Activated CD8-positive, alpha-beta T cell treated with anti-CD3 and anti-CD28 coated beads, Interleukin-2, amount 10 ng/mL, durations not matched to agents 7 days and 5 days (primary cell): ENCODE results near the gene CYCS. TPM values are rescaled to one million over a fixed set of nuclear protein-coding genes. Genes with fewer than 3 reads are reported as not detected.
"Not testable (repeated sequence)": the region's sequence is repeated elsewhere in the genome, so short reads cannot be mapped to it uniquely, and the experiment has no call there.

Experiments used
- ATAC-seq: fragments of 150-1000 bp; cut with Tn5 transposase; one replicate; pipeline ENCODE4 v1.10.0; 2021; ENCODE audit warnings: moderate library complexity
- CTCF ChIA-PET: fragments of 350-600 bp; sonication (Branson Sonifier 250); formaldehyde crosslinking; loops from one replicate; lab custom pipeline; 2021; ENCODE audit warnings: antibody characterized with exemption; lab: Charles Lee
- POLR2A ChIA-PET: fragments of 350-600 bp; sonication (Branson Sonifier 250); formaldehyde crosslinking; loops from one replicate; lab custom pipeline; 2021; ENCODE audit warnings: antibody characterized with exemption; lab: Charles Lee
- DNase-seq: peaks from one replicate; pipeline ENCODE4 v3.0.0-alpha.2; 2020
- H3K27ac Mint-ChIP-seq: one replicate; pipeline ENCODE4 v1.8.0; 2021; ENCODE audit warnings: mild to moderate bottlenecking, mixed read lengths
- H3K27me3 Mint-ChIP-seq: one replicate; pipeline ENCODE4 v1.8.0; 2021; ENCODE audit warnings: low read depth, mixed read lengths
- H3K36me3 Mint-ChIP-seq: one replicate; pipeline ENCODE4 v1.8.0; 2021; ENCODE audit warnings: low read depth, mixed read lengths
- H3K4me1 Mint-ChIP-seq: one replicate; pipeline ENCODE4 v1.8.0; 2021; ENCODE audit warnings: low read depth, mixed read lengths
- H3K4me3 Mint-ChIP-seq: one replicate; pipeline ENCODE4 v1.8.0; 2021; ENCODE audit warnings: mild to moderate bottlenecking, mixed read lengths
- H3K9me3 Mint-ChIP-seq: one replicate; pipeline ENCODE4 v1.8.0; 2022; ENCODE audit warnings: mixed read lengths; ENCODE audit not compliant: insufficient read depth
- total RNA-seq, 2 experiments: library from RNA; stranded (reverse); gene quantifications; one replicate each; pipeline ENCODE4 v1.2.3, GENCODE V29; 2021

Gene CYCS
- total RNA-seq, 2 experiments from 2014 or later = 153 to 157 TPM

- ChIA-PET CTCF (interaction anchor here (0.8 to 5.7 kb wide), 10 partner anchors 8 to 280 kb away, joined by 3 to 132 read pairs (median 23); partner anchors contain the start of gene OSBPL3), POLR2A (no interaction called here)
- no peak overlapping the region for H3K4me3 Mint-ChIP-seq
- peaks cover 17% of the 10 kb centered on the region for H3K27me3 Mint-ChIP-seq
- no peak for ATAC-seq
- no peaks in the 10 kb centered on the region for H3K36me3 Mint-ChIP-seq
- peaks cover 7% of the 10 kb centered on the region for H3K4me1 Mint-ChIP-seq
- DNase-seq = no peak
- no peak overlapping the region for H3K27ac Mint-ChIP-seq
- no peaks in the 10 kb centered on the region for H3K9me3 Mint-ChIP-seq
Observed at GRCh38 chr7:25091779-25092178, 33.3 kb downstream of the CYCS start.

- Mint-ChIP-seq H3K4me1 (peaks cover 7% of the 10 kb centered on the region), H3K27ac (no peak overlapping the region), H3K36me3 (no peaks in the 10 kb centered on the region), H3K4me3 (no peak overlapping the region), H3K27me3 (peaks cover 17% of the 10 kb centered on the region), H3K9me3 (no peaks in the 10 kb centered on the region)
- ChIA-PET POLR2A (no interaction called here), CTCF (interaction anchor here (0.8 to 5.7 kb wide), 7 partner anchors 21 to 279 kb away, joined by 3 to 132 read pairs (median 24); partner anchors contain the start of gene OSBPL3)
- DNase-seq (no peak), ATAC-seq (no peak)
Observed at GRCh38 chr7:25091176-25091575, 33.9 kb downstream of the CYCS start.

- H3K27ac Mint-ChIP-seq = no peak overlapping the region
- no peak for DNase-seq
- H3K27me3 Mint-ChIP-seq = peaks cover 13% of the 10 kb centered on the region
- H3K9me3 Mint-ChIP-seq = no peaks in the 10 kb centered on the region
- ATAC-seq = no peak
- no peak overlapping the region for H3K4me3 Mint-ChIP-seq
- POLR2A ChIA-PET = no interaction called here
- H3K4me1 Mint-ChIP-seq = peaks cover 7% of the 10 kb centered on the region
- CTCF ChIA-PET = interaction anchor here (1.0 to 4.6 kb wide), 4 partner anchors 8 to 279 kb away, joined by 3 to 132 read pairs (median 8); no protein-coding TSS in a partner anchor
- H3K36me3 Mint-ChIP-seq = no peaks in the 10 kb centered on the region
Observed at GRCh38 chr7:25090374-25090773, 34.7 kb downstream of the CYCS start.

- H3K4me1 Mint-ChIP-seq = no peaks in the 10 kb centered on the region
- POLR2A ChIA-PET = no interaction called here
- H3K27ac Mint-ChIP-seq = no peak overlapping the region
- peaks cover 10% of the 10 kb centered on the region for H3K27me3 Mint-ChIP-seq
- no peaks in the 10 kb centered on the region for H3K9me3 Mint-ChIP-seq
- no peaks in the 10 kb centered on the region for H3K36me3 Mint-ChIP-seq
- ATAC-seq = no peak
- CTCF ChIA-PET = interaction anchor here (0.6 to 2.1 kb wide), 2 partner anchors 10 to 275 kb away, joined by 3 to 10 read pairs; no protein-coding TSS in a partner anchor
- H3K4me3 Mint-ChIP-seq = no peak overlapping the region
- DNase-seq = no peak
Observed at GRCh38 chr7:25087855-25088254, 37.2 kb downstream of the CYCS start.

GRCh38 chr7:25084821-25085220, 40.2 kb downstream of the CYCS start:
- no peak for ATAC-seq
- DNase-seq = no peak
- H3K27me3 Mint-ChIP-seq = peaks cover 12% of the 10 kb centered on the region
- no peak overlapping the region for H3K27ac Mint-ChIP-seq
- H3K9me3 Mint-ChIP-seq = no peaks in the 10 kb centered on the region
- H3K4me1 Mint-ChIP-seq = no peaks in the 10 kb centered on the region
- ChIA-PET CTCF (interaction anchor here (1.7 to 5.2 kb wide), 2 partner anchors 9 to 13 kb away, joined by 6 to 32 read pairs; no protein-coding TSS in a partner anchor), POLR2A (no interaction called here)
- no peaks in the 10 kb centered on the region for H3K36me3 Mint-ChIP-seq
- H3K4me3 Mint-ChIP-seq = no peak overlapping the region

- Mint-ChIP-seq H3K27me3 (peaks cover 17% of the 10 kb centered on the region), H3K4me3 (no peak overlapping the region), H3K36me3 (no peaks in the 10 kb centered on the region), H3K27ac (no peak overlapping the region), H3K4me1 (no peaks in the 10 kb centered on the region), H3K9me3 (no peaks in the 10 kb centered on the region)
- ChIA-PET POLR2A (no interaction called here), CTCF (interaction anchor here (1.1 to 5.2 kb wide), 2 partner anchors 11 to 15 kb away, joined by 4 to 32 read pairs; no protein-coding TSS in a partner anchor)
- no peak for ATAC-seq
- DNase-seq = no peak
Observed at GRCh38 chr7:25083201-25083600, 41.9 kb downstream of the CYCS start.

GRCh38 chr7:25082041-25082440, 43.0 kb downstream of the CYCS start:
- peaks cover 22% of the 10 kb centered on the region for H3K27me3 Mint-ChIP-seq
- H3K27ac Mint-ChIP-seq, H3K4me1 Mint-ChIP-seq, ATAC-seq, H3K9me3 Mint-ChIP-seq, POLR2A ChIA-PET, H3K4me3 Mint-ChIP-seq, DNase-seq, H3K36me3 Mint-ChIP-seq: not testable (repeated sequence)
- CTCF ChIA-PET = interaction anchor here (1.5 to 5.2 kb wide), 2 partner anchors 12 to 16 kb away, joined by 3 to 32 read pairs; no protein-coding TSS in a partner anchor

GRCh38 chr7:25077096-25077495, 48.0 kb downstream of the CYCS start:
- ChIA-PET CTCF (interaction anchor here (1.3 to 3.1 kb wide), 4 partner anchors 13 to 264 kb away, joined by 3 to 13 read pairs (median 4); no protein-coding TSS in a partner anchor), POLR2A (interaction anchor here (0.6 kb wide), 1 partner anchor 1316 kb away, joined by 3 read pairs; no protein-coding TSS in a partner anchor)
- H3K4me3 Mint-ChIP-seq = no peak overlapping the region
- H3K36me3 Mint-ChIP-seq = no peaks in the 10 kb centered on the region
- H3K4me1 Mint-ChIP-seq = peaks cover 4% of the 10 kb centered on the region
- no peaks in the 10 kb centered on the region for H3K9me3 Mint-ChIP-seq
- peaks cover 20% of the 10 kb centered on the region for H3K27me3 Mint-ChIP-seq
- ATAC-seq = no peak
- H3K27ac Mint-ChIP-seq = no peak overlapping the region
- no peak for DNase-seq

GRCh38 chr7:25075459-25075858, 49.6 kb downstream of the CYCS start:
- Mint-ChIP-seq H3K27ac (no peak overlapping the region), H3K4me3 (no peak overlapping the region), H3K9me3 (no peaks in the 10 kb centered on the region), H3K27me3 (peaks cover 17% of the 10 kb centered on the region), H3K36me3 (no peaks in the 10 kb centered on the region), H3K4me1 (peaks cover 4% of the 10 kb centered on the region)
- DNase-seq (no peak), ATAC-seq (no peak)
- POLR2A ChIA-PET = no interaction called here
- CTCF ChIA-PET = interaction anchor here (0.6 to 1.9 kb wide), 4 partner anchors 19 to 263 kb away, joined by 3 to 6 read pairs (median 6); no protein-coding TSS in a partner anchor

GRCh38 chr7:25073451-25073850, 51.6 kb downstream of the CYCS start:
- ChIA-PET POLR2A (no interaction called here), CTCF (interaction anchor here (0.6 to 1.1 kb wide), 2 partner anchors 20 to 261 kb away, joined by 3 read pairs; no protein-coding TSS in a partner anchor)
- no peak overlapping the region for H3K4me3 Mint-ChIP-seq
- DNase-seq = no peak
- H3K27ac Mint-ChIP-seq = no peak overlapping the region
- H3K9me3 Mint-ChIP-seq = no peaks in the 10 kb centered on the region
- H3K27me3 Mint-ChIP-seq = peaks cover 14% of the 10 kb centered on the region
- H3K4me1 Mint-ChIP-seq = peaks cover 11% of the 10 kb centered on the region
- ATAC-seq = no peak
- no peaks in the 10 kb centered on the region for H3K36me3 Mint-ChIP-seq
